Measurements from ENCODE around the gene C2.
"Not testable (repeated sequence)": the region's sequence is repeated elsewhere in the genome, so short reads cannot be mapped to it uniquely, and the experiment has no call there.

Gene C2

DNA sequence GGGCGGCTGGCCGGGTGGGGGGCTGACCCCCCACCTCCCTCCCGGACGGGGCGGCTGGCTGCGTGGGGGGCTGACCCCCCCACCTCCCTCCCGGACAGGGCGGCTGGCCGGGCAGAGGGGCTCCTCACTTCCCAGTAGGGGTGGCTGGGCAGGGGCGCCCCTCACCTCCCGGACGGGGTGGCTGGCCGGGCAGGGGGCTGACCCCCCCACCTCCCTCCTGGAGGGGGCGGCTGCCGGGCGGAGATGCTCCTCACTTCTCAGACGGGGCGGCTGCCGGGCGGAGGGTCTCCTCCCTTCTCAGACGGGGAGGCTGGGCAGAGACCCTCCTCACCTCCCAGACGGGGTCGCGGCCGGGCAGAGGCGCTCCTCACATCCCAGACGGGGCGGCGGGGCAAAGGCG, 48.5 kb downstream of the C2 start:
- DNase-seq, result not testable (repeated sequence)

- no peak for DNase-seq
These were observed 50.4 kb downstream of the C2 start for GRCh38 chr6:31977816-31978431.

DNA sequence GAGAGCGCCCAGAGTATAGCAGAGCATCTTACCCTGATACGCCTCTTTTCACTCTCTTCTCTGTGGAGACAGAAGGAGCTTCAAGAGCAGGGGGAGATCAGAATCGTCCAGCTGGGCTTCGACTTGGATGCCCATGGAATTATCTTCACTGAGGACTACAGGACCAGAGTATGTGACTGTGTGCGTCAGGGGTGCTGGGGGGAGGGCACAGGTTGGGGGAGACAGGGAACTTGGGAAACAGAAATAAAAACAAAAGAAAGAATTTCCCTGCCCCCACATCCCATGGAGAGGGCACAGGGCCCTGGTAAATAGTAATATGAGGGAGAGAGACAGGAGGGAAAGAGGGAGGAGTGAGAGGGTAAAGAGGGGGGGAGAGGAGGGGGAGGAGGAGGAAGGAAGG, 51.3 kb downstream of the C2 start:
- DNase-seq, result no peak

DNA sequence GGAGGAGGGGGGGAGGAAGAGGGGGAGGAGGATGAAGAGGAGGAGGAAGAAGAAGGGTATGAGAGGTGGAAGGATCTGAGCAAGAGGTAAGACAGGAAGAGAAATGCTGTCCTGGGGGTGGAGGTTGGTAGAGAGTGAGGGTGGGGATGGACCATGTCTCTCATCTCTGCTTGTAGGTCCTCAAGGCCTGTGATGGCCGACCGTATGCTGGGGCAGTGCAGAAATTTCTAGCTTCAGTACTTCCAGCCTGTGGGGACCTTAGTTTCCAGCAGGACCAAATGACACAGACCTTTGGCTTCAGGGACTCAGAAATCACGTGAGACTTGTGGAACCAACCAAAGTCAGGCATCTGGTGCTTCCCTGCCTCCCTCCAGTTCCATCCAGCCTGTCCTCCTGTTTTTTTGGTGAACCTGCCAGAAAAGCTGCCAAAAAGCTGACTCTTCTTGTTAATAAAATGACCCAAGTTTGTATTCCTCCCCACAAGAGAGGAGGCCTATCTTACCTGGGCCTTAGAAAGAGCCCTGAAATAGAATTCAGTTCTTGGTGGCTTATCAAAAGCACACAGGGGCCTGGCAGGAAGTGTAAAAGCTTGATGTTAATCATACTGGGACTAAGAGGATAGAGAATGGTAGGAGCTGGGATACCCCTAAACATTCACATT, 51.9 kb downstream of the C2 start:
- DNase-seq, result no peak

- DNase-seq, result not testable (repeated sequence)
These were observed 52.8 kb downstream of the C2 start for GRCh38 chr6:31980195-31980876.

DNA sequence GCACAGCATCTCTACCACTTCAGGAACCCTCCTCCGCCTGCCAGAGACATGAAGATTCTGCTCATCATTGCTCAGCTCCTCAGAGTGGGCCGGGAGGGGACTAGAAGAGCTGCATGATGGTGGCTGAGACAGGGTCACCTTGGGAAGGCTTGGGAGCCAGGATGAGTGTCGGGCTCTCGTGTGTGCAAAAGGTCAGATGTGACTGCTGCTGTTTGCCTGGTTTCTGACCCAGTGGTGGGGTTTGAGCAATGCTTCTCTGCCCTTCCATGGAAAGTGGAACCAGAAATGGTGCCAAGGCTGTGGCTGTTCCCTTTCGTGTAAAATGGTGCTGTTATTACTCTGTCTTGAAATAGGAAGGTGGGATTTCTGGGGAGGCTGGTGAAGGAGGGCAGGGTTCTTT, 53.5 kb downstream of the C2 start:
- DNase-seq, result not testable (repeated sequence)

GRCh38 chr6:31981744-31982143, 54.2 kb downstream of the C2 start, which contains the start of gene C4A:
C4A (plus strand) TSS chr6:31982057; CDS start chr6:31982108, 51 bp downstream.
- not testable (repeated sequence) for DNase-seq

DNA sequence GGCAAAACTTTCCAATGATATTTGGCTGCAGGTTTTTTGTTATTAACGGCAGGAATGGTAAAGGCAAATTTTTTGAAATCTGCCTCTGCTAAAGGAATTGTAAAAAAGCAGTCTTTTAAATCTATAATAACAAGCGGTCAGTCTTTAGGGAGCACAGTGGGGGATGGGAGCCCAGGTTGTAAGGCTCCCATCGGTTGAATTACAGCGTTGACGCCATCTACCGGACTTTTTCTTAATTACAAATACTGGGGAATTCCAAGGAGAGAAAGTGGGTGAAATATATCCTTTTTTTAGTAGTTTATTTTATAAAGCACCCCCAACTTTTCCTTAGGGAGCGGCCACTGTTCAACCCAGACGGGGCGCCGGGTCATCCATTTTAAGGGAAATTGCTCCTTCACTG, 61.8 kb downstream of the C2 start:
- not testable (repeated sequence) for DNase-seq

DNA sequence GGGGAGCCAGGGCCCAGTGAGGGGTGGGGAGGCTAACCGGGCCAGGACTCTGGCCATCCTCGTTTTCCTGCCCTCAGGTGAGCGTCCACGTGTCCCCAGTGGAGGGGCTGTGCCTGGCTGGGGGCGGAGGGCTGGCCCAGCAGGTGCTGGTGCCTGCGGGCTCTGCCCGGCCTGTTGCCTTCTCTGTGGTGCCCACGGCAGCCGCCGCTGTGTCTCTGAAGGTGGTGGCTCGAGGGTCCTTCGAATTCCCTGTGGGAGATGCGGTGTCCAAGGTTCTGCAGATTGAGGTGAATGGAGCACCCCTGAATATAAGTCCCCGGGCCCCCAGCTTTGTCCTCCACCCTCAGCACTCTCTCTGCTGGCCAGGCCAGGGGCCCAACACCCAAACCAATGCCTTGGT, 66.9 kb downstream of the C2 start:
- not testable (repeated sequence) for DNase-seq
